Neural cell (in vitro differentiated cells): Measurements from ENCODE around the gene RNASE2. TPM values are rescaled to one million over a fixed set of nuclear protein-coding genes. Genes with fewer than 3 reads are reported as not detected.

ENCODE experiments used
- H2AFZ ChIP-seq: fragments of 200-600, 300-800 bp; sonication (generic), shearing (Covaris generic); 2 replicates; pipeline ENCODE4 v1.6.0; 2014; ENCODE audit warnings: low read depth, mild to moderate bottlenecking, antibody characterized with exemption, low read length, moderate library complexity
- H3F3A ChIP-seq: fragments of 200-600 bp; shearing (Covaris generic); 2 replicates; pipeline ENCODE4 v1.6.1; 2016; ENCODE audit warnings: mild to moderate bottlenecking, moderate library complexity, mixed read lengths, antibody characterized with exemption, low read length; ENCODE audit not compliant: insufficient read depth, poor library complexity, severe bottlenecking
- H3K27ac ChIP-seq: fragments of 200-600, 300-800 bp; sonication (generic), shearing (Covaris generic); 2 replicates; pipeline ENCODE4 v1.5.1; 2014; ENCODE audit warnings: mild to moderate bottlenecking, low read length, moderate library complexity
- H3K27me3 ChIP-seq: fragments of 300-800, 200-600 bp; sonication (generic), shearing (Covaris generic); 2 replicates; pipeline ENCODE4 v1.6.0; 2014; ENCODE audit warnings: mild to moderate bottlenecking, low read depth, low read length, moderate library complexity; ENCODE audit not compliant: insufficient read depth
- H3K36me3 ChIP-seq: fragments of 300-800, 200-600 bp; sonication (generic), shearing (Covaris generic); 2 replicates; pipeline ENCODE4 v1.5.1; 2014; ENCODE audit warnings: mild to moderate bottlenecking, antibody characterized with exemption, low read length, moderate library complexity; ENCODE audit not compliant: insufficient read depth
- H3K4me2 ChIP-seq: fragments of 300-800, 200-600 bp; sonication (generic), shearing (Covaris generic); 2 replicates; pipeline ENCODE4 v1.6.0; 2014; ENCODE audit warnings: mild to moderate bottlenecking, low read length
- H3K4me3 ChIP-seq: fragments of 300-800, 200-600 bp; sonication (generic), shearing (Covaris generic); 2 replicates; pipeline ENCODE4 v1.5.1; 2014; ENCODE audit warnings: mild to moderate bottlenecking, low read length, moderate library complexity
- H3K79me2 ChIP-seq: fragments of 200-600 bp; shearing (Covaris generic); replicated peaks from 2 replicates; pipeline ENCODE4 v1.6.0; 2014; ENCODE audit warnings: mild to moderate bottlenecking, low read length, moderate library complexity; ENCODE audit not compliant: insufficient read depth
- H3K9ac ChIP-seq: fragments of 300-800, 200-600 bp; sonication (generic), shearing (Covaris generic); 2 replicates; pipeline ENCODE4 v1.6.1; 2016; ENCODE audit warnings: mild to moderate bottlenecking, low read length, mixed read lengths
- H3K9me2 ChIP-seq: fragments of 200-600 bp; shearing (Covaris generic); 2 replicates; pipeline ENCODE4 v1.6.1; 2016; ENCODE audit warnings: mild to moderate bottlenecking, low read length, mixed read lengths; ENCODE audit not compliant: insufficient read depth
- H3K9me3 ChIP-seq: fragments of 200-600, 300-800 bp; sonication (generic), shearing (Covaris generic); 2 replicates; pipeline ENCODE4 v1.6.1; 2016; ENCODE audit warnings: mild to moderate bottlenecking, mixed run types, low read length, moderate library complexity, mixed read lengths
- H4K20me1 ChIP-seq: fragments of 200-600 bp; shearing (Covaris generic); 2 replicates; pipeline ENCODE4 v1.6.1; 2016; ENCODE audit warnings: mild to moderate bottlenecking, mixed run types; ENCODE audit not compliant: insufficient read depth
- EP300 ChIP-seq: fragments of 450-650 bp; conservative IDR thresholded peaks from 2 replicates; pipeline ENCODE4 v1.6.1; 2014; ENCODE audit warnings: antibody characterized with exemption, mild to moderate bottlenecking, moderate library complexity; ENCODE audit not compliant: poor library complexity, severe bottlenecking
- EZH2 ChIP-seq: fragments of 200-600, 300-800 bp; shearing (Covaris generic), sonication (generic); IDR thresholded peaks from 2 replicates; pipeline ENCODE4 v1.6.1; 2014; ENCODE audit warnings: antibody characterized with exemption, low read length, borderline replicate concordance, mild to moderate bottlenecking; ENCODE audit not compliant: insufficient read depth, poor library complexity, severe bottlenecking
- MXI1 ChIP-seq: fragments of 450-650 bp; conservative IDR thresholded peaks from 2 replicates; pipeline ENCODE4 v1.6.1; 2014; ENCODE audit warnings: antibody characterized with exemption, mild to moderate bottlenecking; ENCODE audit not compliant: poor library complexity, severe bottlenecking
- POLR2AphosphoS5 ChIP-seq: IDR thresholded peaks from 2 replicates; pipeline ENCODE4 v1.6.1; 2012
- RAD21 ChIP-seq: fragments of 450-650 bp; conservative IDR thresholded peaks from 2 replicates; pipeline ENCODE4 v1.6.1; 2014; ENCODE audit warnings: antibody characterized with exemption, mild to moderate bottlenecking, moderate library complexity
- SMC3 ChIP-seq: fragments of 450-650 bp; conservative IDR thresholded peaks from 2 replicates; pipeline ENCODE4 v1.6.1; 2014; ENCODE audit warnings: antibody characterized with exemption, mild to moderate bottlenecking, moderate library complexity; ENCODE audit not compliant: poor library complexity
- TAF1 ChIP-seq: IDR thresholded peaks from 2 replicates; pipeline ENCODE4 v1.6.1; 2012; ENCODE audit warnings: low read depth
- polyA plus RNA-seq: library from polyadenylated mRNA; depleted of rRNA; stranded (reverse); fragments of >200 nt; gene quantifications from 2 replicates; pipeline ENCODE4 v1.2.3, GENCODE V29; 2014
- TF ChIP-seq, protein P1 (sequence below): fragments of 450-650 bp; IDR thresholded peaks from 2 replicates; pipeline ENCODE4 v1.5.1; 2014; ENCODE audit warnings: antibody characterized with exemption, mild to moderate bottlenecking, moderate library complexity; ENCODE audit not compliant: poor library complexity, severe bottlenecking
- TF ChIP-seq, protein P2 (sequence below): IDR thresholded peaks from 2 replicates; pipeline ENCODE4 v1.6.1; 2012; ENCODE audit warnings: borderline replicate concordance

RNASE2 gene
- polyA plus RNA-seq, 1 donor from 2014 or later, result not detected

DNA sequence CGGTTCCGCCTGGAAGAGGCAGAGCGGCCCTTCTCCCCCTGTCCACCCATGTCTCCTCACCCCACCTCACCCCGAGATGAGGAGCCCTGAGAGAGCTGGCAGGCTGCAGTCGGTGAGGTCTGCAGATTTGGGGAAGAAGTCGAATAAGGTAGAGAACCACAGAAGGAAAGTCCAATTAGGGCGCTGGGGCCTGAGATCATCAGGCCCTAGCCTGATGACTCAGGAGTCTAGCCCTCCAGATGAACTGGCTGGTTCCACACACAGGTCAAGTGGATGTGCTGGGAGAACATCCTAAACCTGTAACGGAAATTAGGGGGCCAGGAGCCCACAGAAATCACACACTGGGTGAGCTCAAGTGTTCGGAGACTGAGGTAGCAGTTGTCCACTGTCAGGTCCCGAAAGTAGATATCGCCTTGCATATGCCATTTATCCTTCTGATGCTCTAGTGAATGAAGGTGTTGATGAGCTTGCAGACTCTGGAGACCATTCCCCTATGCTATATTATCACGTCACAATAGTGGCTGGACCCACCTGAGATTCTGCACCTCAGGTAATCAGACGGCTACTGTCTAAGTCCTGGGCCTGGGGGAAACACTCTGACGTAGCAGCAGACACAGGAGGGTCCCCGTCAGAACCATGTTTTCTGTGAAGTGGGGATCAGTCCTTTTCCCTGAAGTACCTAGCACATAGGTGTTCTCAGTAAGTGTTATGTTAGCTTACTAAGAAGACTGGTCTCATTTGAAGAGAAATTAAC is 33.6 kb downstream of the RNASE2 start:
- no peaks in the 10 kb centered on the region for H3K9me2 ChIP-seq
- H3K9me3 ChIP-seq, result no peaks in the 10 kb centered on the region
- peak overlapping the region; percentile 82 for H2AFZ ChIP-seq
- TF ChIP-seq, protein P1, sequence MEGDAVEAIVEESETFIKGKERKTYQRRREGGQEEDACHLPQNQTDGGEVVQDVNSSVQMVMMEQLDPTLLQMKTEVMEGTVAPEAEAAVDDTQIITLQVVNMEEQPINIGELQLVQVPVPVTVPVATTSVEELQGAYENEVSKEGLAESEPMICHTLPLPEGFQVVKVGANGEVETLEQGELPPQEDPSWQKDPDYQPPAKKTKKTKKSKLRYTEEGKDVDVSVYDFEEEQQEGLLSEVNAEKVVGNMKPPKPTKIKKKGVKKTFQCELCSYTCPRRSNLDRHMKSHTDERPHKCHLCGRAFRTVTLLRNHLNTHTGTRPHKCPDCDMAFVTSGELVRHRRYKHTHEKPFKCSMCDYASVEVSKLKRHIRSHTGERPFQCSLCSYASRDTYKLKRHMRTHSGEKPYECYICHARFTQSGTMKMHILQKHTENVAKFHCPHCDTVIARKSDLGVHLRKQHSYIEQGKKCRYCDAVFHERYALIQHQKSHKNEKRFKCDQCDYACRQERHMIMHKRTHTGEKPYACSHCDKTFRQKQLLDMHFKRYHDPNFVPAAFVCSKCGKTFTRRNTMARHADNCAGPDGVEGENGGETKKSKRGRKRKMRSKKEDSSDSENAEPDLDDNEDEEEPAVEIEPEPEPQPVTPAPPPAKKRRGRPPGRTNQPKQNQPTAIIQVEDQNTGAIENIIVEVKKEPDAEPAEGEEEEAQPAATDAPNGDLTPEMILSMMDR, result no peak
- TF ChIP-seq SMC3 (no peak), EP300 (no peak), TAF1 (no peak), RAD21 (no peak), POLR2AphosphoS5 (no peak), EZH2 (no peak), MXI1 (no peak)
- TF ChIP-seq, protein P2, sequence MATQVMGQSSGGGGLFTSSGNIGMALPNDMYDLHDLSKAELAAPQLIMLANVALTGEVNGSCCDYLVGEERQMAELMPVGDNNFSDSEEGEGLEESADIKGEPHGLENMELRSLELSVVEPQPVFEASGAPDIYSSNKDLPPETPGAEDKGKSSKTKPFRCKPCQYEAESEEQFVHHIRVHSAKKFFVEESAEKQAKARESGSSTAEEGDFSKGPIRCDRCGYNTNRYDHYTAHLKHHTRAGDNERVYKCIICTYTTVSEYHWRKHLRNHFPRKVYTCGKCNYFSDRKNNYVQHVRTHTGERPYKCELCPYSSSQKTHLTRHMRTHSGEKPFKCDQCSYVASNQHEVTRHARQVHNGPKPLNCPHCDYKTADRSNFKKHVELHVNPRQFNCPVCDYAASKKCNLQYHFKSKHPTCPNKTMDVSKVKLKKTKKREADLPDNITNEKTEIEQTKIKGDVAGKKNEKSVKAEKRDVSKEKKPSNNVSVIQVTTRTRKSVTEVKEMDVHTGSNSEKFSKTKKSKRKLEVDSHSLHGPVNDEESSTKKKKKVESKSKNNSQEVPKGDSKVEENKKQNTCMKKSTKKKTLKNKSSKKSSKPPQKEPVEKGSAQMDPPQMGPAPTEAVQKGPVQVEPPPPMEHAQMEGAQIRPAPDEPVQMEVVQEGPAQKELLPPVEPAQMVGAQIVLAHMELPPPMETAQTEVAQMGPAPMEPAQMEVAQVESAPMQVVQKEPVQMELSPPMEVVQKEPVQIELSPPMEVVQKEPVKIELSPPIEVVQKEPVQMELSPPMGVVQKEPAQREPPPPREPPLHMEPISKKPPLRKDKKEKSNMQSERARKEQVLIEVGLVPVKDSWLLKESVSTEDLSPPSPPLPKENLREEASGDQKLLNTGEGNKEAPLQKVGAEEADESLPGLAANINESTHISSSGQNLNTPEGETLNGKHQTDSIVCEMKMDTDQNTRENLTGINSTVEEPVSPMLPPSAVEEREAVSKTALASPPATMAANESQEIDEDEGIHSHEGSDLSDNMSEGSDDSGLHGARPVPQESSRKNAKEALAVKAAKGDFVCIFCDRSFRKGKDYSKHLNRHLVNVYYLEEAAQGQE, result no peak
- H3K4me3 ChIP-seq, result peak overlapping the region; percentile 88
- H3K36me3 ChIP-seq, result no peaks in the 10 kb centered on the region
- peak overlapping the region; percentile 24 for H3K9ac ChIP-seq
- H4K20me1 ChIP-seq, result no peaks in the 10 kb centered on the region
- H3F3A ChIP-seq, result no peaks in the 10 kb centered on the region
- peak overlapping the region; percentile 60 for H3K27ac ChIP-seq
- peaks cover 22% of the 10 kb centered on the region for H3K79me2 ChIP-seq
- peak overlapping the region; percentile 41 for H3K4me2 ChIP-seq
- no peaks in the 10 kb centered on the region for H3K27me3 ChIP-seq

DNA sequence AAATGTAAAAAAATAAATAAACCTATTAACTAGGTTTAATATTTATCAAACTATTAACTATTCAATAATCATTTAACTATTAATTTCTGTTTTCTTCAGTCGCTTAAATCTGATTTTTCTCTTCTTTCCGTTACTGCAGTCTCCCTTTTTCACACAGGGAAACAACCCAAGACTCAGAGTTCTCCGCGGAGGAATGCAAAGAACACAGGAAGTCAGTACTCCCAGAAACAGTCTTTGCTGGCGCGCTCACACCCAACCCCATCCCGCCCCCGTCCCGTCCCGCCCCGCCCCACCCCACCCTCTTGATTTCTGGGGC is 34.1 kb downstream of the RNASE2 start:
- H3K36me3 ChIP-seq, result peaks cover 3% of the 10 kb centered on the region
- H3K79me2 ChIP-seq, result peaks cover 22% of the 10 kb centered on the region
- no peaks in the 10 kb centered on the region for H3K27me3 ChIP-seq
- peak overlapping the region; percentile 24 for H3K9ac ChIP-seq
- H2AFZ ChIP-seq, result peak overlapping the region; percentile 82
- no peaks in the 10 kb centered on the region for H3K9me3 ChIP-seq
- no peaks in the 10 kb centered on the region for H3K9me2 ChIP-seq
- H3K27ac ChIP-seq, result peak overlapping the region; percentile 60
- peak overlapping the region; percentile 41 for H3K4me2 ChIP-seq
- no peak for TF ChIP-seq TAF1
- H4K20me1 ChIP-seq, result no peaks in the 10 kb centered on the region
- H3K4me3 ChIP-seq, result peak overlapping the region; percentile 88
- H3F3A ChIP-seq, result no peaks in the 10 kb centered on the region
